Left colon (tissue), 2 donors: Measurements from ENCODE around the gene BAZ1A. TPM values are rescaled to one million over a fixed set of nuclear protein-coding genes. Genes with fewer than 3 reads are reported as not detected.
A peak's percentile ranks its signal among the peaks of the same experiment; 100 is the strongest.
"Not testable (repeated sequence)": the region's sequence is repeated elsewhere in the genome, so short reads cannot be mapped to it uniquely, and the experiment has no call there.

Source experiments
- ATAC-seq: fragments of 200-7000 bp; cut with Tn5 transposase; one replicate; pipeline ENCODE4 v1.9.1; 2020; ENCODE audit warnings: mild to moderate bottlenecking, moderate library complexity
- DNase-seq, 2 donors: peaks; one replicate each; pipeline ENCODE4 v3.0.0-alpha.2; 2020
- intact Hi-C, 2 donors: fragments of 100-400 bp; cut with DNase I in 1 of 2; cut with micrococcal nuclease in 1 of 2; formaldehyde crosslinking; loops; one replicate each; pipeline versions ENCODE4 v1.11.2 to v1.14.0; 2022; cut with DNase I, micrococcal nuclease
- total RNA-seq, 2 donors: library from RNA; stranded (reverse); fragmentation: NEBNext Ultra II Directional; extraction: Animal tissue kit (Norgen Biotek cat#: 25700); gene quantifications; one replicate each; pipeline ENCODE4 v1.2.1, GENCODE V29; 2021
- donor health status: DM: no; HTN: no; CAD: no.
- donor health status: DM: yes; HTN: yes; CAD: no.

BAZ1A gene
- total RNA-seq, 2 donors from 2014 or later: 29.1 to 36.1 TPM

DNA sequence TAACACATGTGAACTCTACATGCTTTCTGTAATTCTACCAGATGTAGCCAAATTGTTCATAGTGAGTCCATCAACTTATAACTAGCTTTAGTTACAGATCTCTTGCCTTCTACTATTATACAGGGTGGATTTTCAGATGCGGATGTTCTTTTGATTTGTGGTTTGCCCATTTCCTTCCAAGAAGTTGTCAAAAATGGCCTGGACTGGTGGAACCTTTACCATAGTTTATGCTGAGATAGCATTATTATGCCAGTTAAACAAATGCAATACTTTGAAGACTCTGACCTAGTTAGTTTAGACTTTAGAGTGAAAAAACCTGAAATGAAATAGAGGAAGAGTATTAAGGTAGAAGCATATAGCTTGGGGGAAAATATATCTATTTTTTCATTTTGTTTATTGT is 133.3 kb downstream of the BAZ1A start:
- DNase-seq (no peak), ATAC-seq (no peak)
- intact Hi-C loops: no loop called here

DNA sequence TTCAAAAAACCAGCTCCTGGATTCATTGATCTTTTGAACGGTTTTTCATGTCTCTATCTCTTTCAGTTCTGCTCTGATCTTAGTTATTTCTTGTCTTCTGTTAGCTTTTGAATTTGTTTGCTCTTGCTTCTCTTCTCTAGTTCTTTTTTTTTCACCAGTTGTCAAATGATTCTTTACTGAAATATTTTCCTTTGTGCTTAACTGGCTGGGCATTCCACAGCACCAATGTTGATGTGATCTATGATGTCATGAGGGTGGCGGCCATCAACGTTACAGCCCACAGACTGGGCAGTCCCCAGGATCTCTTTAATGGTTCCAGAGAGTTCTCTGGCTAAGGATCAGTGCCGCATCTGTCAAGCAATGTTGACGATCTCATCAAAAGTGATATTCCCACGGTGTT is 135.0 kb downstream of the BAZ1A start:
- intact Hi-C loops, DNase-seq, ATAC-seq: not testable (repeated sequence)

DNA sequence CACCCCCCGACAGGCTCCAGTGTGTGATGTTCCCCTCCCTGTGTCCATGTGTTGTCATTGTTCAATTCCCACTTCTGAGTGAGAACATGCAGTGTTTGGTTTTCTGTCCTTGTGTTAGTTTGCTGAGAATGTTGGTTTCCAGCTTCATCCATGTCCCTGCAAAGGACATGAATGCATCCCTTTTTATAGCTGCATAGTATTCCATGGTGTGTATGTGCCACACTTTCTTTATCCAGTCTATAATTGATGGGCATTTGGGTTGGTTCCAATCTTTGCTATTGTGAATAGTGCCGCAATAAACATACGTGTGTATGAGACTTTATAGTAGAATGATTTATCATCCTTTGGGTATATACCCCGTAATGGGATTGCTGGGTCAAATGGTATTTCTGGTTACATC is 138.1 kb downstream of the BAZ1A start:
- DNase-seq, ATAC-seq, intact Hi-C loops: not testable (repeated sequence)

DNA sequence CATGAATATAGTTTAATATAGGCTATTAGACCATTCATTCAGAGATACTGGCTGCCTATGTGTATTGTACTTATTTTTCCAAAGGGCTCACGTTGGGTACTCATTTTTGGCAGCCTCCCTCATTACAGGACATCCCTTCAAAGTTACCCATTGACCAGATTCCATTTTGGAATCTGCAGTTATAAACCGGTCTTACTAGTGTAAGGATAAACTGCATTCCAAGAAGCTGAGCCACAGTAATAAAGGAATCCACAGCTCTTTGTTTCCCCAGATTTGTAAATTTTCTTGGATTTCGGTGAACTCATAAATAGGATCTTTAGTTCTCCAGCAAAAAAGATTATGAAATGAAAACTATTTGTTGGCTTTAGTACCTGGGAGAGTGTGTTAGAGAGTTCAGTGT is 141.9 kb downstream of the BAZ1A start:
- intact Hi-C loops: no loop called here
- ATAC-seq (no peak), DNase-seq (no peak)

DNA sequence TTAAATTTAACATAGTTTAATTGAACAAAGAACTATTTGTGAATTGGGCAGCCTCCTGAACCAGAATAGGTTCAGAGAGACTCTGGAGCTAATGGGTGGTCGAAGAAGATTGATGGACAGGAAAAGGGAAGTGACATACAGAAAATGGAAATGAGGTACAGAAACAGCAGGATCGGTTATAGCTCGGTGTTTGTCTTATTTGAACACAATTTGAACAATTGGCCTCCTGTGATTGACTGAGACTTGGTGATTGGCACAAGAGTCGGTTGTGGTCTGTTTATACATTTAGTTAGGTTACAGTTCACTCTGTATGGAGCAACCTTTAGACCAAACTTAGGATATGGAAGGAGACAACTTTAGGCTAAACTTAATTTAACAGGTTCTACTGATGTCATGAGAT is 142.4 kb downstream of the BAZ1A start:
- DNase-seq (no peak), ATAC-seq (no peak)
- intact Hi-C loops: no loop called here

DNA sequence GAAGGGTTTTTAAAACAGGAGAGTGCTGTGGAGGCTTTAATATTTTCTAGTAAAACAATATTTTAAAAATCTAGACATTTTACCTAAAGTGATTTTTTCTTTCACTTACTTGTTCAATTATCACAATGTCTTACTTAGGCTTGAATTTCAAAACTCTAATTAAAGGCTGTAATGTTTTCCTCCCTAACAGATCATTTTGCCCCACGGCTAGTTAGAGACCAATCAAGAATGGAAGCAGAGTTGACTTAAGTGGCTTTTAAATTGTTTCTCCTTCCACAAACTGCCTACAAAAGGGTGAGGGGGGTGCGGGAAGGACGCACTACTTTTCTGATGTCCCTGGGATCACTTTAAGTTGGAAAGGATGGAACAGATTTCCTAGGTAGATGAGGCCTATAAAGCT is 151.3 kb downstream of the BAZ1A start:
- intact Hi-C loops: loop anchor here in 1 of 2 donors (10.0 kb wide), 1 partner anchor 49 kb away; no protein-coding TSS in a partner anchor
- ATAC-seq (no peak), DNase-seq (no peak)

DNA sequence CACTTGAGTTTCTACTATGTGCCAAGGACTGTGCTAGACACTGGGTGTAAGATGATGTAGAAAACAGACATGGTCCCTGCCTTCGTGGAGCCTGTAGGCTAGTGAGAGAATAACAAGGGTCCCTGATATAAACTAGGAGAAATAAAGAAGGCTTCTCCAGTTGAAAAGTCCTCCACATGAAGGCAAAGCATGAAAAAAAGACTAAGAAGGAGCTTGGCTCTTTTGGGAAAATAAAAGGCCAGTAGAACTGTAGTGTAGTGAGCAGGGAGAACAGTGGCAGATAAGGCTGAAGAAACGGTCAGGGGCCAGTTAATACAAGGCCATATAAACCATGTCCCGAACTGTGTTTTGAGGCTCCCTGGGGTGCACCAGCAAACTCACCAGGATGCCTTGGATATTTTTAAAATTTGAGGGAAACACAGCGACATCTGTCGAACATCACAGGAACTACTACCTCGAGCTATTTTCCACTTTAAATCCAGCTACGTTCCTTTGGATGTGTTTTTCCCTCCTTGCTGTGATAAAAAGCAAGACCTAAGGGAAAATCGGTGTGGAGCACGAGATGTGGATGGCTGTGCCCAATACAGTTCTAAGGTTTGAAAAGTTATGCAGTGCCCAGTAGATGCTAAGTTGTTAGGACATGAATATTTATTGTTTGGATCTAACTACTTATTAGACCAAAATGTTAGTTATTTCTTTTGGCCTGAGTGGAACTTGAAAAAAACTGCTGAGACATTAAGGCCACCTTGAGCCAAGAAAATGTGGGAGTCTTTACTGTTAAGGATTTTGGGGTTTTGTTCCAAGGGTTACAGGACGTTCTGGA is 152.2 kb downstream of the BAZ1A start:
- DNase-seq: peak in 1 of 2 donors; percentile 26
- peak; percentile 49 for ATAC-seq
- intact Hi-C loops: loop anchor here in 1 of 2 donors (10.0 kb wide), 1 partner anchor 48 kb away; no protein-coding TSS in a partner anchor

DNA sequence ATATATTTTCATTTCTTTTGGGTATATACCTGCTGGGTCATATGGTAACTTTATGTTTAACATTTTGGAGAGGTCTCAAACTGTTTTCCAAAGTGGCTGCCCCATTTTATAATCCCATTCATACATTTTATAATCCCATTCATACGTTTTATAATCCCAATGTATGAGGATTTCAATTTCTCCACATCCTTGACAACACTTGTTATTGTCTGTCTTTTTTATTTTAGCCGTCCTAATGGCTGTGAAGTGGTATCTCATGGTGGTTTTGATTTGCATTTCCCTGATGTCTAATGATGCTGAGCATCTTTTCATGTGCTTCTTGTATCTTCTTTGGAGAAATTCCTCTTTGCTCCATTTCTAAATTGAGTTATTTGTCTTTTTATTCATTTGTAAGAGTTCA is 154.0 kb downstream of the BAZ1A start:
- ATAC-seq (no peak), DNase-seq (no peak)
- intact Hi-C loops: loop anchor here (2.0 to 10.0 kb wide), 2 partner anchors 46 to 48 kb away; no protein-coding TSS in a partner anchor

DNA sequence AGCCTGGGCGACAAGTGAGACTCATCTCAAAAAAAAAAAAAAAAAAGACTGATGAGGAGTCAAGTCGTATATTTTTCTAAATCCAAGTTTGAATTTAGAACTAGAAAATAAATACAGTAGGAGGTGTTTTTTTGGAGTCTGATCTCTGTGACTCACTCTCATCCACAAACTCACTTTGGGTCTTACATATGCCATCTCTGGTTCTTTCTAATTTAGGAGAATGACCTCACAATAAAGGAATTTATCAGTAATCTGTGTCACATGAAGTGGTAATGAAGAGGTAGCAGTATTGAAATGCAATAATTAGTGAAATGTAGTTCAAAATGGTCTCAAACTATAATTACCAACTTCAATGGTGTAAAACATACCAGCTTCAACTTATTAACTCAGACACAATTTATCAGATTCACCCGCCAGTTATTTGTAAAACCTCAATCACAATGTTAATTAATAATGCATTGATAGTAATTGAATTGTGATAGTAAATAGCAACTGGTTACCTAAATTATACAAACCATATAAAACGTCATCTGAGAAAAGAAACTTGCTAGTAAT is 156.3 kb downstream of the BAZ1A start:
- intact Hi-C loops: no loop called here
- ATAC-seq (no peak), DNase-seq (no peak)

DNA sequence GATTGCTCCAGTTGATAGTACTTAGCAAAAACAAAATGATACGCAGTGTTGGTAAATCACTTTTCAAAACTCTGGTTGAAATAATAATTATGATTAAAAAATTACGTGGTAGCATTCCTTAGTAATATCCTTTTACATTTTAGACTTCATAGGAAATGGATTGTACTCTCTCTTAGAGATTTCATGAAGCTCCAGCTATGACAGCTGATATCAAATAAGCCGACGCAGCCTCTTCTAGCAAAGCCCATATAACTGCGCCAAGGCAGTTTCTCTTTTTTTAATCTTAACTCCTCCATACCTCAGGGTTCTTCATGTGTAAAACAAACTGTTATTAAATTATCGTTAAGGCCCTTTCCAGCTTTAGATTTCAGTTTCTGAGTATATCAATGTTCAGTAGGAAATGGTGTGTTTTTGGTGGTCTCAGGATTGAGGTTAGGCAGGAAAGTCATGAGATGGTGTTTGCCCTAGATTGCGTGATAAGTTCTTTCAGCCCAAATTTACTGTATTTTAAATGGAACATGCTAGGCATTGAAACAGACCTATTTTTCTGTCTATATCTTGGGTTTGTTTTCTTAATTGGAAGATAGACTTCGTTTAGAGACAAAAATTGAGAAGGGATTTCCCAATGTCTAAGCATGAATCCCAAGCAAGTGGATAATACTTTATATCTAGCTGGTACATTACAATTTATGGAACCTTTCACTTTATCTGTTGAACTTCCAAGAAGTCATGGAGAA is 159.9 kb downstream of the BAZ1A start:
- no peak for ATAC-seq
- intact Hi-C loops: no loop called here
- no peak for DNase-seq

DNA sequence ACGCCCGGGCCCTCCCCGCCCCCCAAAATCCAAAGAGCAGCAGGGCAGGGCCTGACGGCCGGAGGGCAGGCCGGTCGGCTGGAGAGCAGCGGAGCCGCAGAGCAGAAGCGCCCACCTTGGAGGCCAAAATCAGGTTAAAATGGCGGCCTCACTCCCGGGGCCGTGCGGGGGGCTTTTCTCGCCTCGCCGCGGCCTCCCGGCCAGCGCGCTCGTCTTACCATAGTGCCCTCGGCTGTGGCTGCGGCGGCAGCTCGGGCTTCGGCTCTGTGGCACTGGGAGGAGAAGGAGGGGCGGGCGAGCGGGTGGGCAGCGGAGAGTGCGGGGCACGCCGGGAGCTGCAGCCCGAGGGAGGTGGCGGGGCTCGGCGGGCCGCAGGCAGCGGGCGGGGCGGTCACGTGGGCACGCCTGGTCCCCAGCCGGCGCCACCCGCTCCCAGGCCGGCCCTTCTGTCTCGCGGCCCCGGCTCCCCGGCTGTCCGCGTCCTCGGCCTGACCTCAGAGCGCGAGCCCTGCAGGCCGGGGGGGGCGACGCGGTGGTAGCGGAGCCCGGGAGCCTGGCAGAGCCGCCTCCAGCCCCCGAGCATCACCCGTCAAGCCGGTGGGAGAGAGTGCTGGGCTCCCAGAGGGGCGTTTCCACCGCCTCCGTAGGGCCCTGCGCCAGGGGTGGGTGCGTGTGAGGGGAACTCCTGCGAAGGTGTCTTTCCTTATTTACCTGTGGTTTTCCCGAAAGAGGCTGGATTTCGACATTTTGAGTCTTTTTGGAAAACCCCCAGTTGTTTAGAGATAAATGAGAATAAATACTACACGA is 160.6 kb downstream of the BAZ1A start, which contains the start of gene CFL2:
Gene CFL2 (minus strand): TSS at position 274 of the 807 bp plus-strand sequence. CDS start 53 bp downstream, at position 221.
- DNase-seq (peak; percentile 79 to 85), ATAC-seq (peak; percentile 99)
- intact Hi-C loops: no loop called here

DNA sequence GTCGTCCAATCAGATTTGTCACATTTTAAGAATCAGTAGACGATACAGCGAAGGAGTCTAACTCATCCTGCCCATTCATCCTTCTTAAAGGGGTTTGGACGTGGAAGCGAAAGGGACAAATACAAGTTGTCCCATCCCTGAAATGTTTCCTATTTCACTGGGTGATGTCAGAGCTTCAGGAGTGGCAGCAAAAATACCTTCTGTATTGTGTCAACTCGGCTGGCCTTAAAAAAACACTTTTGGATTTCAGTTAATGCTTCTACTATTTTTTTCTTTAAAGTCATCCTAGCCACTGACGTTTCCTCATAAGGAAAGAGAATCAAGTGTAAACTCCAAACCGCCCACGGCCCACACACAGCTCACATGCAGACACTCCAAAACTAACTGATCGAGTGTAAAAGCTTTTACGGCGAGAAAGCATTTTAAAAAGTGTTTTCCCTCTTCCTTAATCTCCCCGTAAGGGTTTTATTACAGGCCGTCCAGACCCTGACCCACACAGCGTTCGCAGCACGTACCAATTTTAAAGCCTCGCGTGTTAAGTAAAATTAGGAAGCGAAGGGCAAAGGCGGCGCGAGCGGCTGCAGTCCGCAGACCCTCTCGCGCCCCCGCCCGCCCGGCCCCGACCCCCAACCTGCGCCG is 161.4 kb downstream of the BAZ1A start:
- DNase-seq: peak; percentile 29 to 55
- intact Hi-C loops: no loop called here
- peak; percentile 46 for ATAC-seq

DNA sequence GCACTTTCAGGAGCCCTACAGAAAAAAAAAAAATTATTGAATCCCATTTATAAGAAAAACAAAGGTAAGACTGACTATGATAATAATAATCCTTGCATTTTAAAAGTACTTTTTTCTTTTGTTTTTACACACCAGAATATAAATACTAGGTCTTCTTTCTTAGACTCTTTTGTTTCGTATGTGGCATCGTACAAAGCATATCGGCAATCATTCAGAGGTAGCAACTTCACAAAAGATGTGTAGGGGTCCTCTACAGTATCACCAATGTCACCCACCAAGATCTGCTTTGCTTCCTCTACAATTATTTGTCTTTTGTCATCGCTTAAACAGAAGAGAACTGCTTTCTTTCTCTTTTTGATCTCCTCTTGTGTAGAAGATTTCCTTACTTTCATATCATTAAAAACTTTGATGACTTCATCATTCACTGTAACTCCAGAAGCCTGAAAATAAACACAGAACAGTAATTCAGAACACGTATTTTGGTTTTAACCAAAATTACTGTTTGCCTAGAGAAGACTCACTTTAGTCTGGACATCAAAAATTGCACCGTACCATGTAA is 162.0 kb downstream of the BAZ1A start:
- ATAC-seq: no peak

DNA sequence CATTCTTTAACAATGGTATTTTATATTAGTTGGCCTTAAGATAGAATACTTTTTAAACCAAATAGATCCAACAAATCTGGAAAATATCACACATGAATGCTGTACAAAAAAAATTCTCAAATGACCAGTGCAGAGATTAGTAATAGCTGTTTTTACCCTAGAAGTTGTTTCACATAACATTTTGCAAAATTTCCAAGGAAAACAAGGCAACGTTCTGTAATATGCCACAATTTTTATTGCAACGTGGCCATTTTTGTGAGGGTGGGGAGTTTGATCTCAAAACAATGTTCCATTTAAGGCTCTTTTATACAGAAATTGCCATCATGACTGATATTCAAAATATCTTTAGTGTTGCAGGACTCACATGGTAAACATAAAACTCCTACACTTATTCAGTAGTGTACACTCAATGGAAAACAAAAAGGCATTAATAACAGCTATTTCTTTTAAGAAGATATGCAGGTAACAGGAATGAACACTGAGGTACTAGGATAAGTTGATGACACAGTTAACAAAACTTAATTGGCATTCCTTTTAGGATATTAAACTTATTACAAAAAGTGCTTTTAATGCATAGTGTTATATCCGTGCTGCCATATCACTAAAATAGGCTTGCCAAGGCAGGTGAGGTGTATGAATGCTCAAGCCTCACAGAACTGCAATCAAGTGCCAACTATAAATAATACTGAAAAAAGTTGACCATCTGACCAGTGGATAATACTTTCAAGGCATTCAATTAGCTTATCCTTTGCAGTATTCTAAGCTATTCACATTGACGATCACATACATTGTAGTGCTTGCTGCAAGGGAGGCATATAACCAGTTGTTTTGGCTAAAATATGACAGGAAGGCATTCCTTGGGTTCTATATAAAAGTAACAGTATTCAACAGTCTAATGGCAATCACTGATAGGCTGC is 163.1 kb downstream of the BAZ1A start:
- ATAC-seq: no peak
- DNase-seq: no peak
- intact Hi-C loops: no loop called here

More for the DNA sequence above, 162.0 kb downstream of the BAZ1A start:
- no peak for DNase-seq
- intact Hi-C loops: no loop called here

DNA sequence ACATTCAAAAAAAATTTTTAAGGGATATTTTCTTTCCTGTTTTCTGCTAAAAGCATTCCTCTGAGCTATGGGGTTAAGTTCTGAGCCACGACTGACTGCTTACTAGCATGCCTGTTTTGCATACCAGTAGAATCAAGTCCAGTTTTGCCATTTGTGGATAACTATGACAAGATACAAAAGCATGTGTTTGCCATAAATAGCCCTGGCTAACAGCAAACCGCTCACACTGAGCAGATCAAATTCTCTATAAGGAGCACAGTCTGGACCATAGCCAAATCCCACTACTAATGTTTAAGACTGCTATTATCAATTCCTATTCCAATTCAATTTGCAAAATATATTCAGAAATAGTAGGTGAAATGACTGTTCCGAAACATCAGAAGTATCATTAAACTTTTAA is 164.0 kb downstream of the BAZ1A start:
- intact Hi-C loops: no loop called here
- no peak for DNase-seq
- ATAC-seq: no peak

DNA sequence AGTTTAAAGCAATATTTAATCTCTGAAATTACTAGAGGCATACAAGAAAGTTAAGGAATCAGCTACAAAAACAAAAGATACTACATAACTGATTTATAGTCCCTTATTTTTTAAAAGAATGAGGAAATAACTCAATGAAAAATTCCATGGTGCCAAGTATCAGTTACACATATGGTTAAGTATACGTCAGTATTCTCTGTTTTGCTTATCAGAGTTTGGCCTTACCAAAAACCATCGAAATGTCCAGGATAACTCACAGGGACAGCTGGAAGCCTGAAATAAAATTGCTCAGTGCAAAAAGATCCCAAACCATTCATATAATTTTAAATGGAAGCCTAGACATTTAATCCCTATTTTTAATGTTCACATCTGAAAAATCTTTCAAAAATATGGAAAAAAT is 164.4 kb downstream of the BAZ1A start:
- intact Hi-C loops: no loop called here
- DNase-seq (no peak), ATAC-seq (no peak)

DNA sequence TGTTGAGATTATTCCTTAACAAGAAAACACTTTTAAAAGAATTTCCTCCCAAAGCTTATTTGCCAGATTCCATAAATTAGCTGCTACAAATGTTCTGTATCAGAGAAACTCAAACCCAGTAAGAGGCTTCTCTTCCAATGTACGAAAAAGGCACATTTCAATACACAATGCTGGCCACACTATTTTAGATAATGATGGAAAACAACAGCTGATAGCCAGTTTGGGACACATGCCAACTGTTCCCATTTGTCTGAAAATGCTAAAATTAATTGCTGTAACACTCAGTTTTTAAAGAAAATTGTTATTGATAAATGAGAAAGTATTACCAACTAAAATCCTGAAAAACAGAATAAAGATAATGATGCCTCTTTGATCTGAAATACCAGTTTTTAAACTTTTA is 165.2 kb downstream of the BAZ1A start:
- intact Hi-C loops: no loop called here
- ATAC-seq (no peak), DNase-seq (no peak)
